NCI-H2171 (cell line): ENCODE measurements around the gene RBM38.
A peak's percentile ranks its signal among the peaks of the same experiment; 100 is the strongest.

Experiments used
- DNase-seq: peaks from one replicate; lab custom pipeline; 2025; lab: John Stamatoyannopoulos, UW

RBM38 gene

DNA sequence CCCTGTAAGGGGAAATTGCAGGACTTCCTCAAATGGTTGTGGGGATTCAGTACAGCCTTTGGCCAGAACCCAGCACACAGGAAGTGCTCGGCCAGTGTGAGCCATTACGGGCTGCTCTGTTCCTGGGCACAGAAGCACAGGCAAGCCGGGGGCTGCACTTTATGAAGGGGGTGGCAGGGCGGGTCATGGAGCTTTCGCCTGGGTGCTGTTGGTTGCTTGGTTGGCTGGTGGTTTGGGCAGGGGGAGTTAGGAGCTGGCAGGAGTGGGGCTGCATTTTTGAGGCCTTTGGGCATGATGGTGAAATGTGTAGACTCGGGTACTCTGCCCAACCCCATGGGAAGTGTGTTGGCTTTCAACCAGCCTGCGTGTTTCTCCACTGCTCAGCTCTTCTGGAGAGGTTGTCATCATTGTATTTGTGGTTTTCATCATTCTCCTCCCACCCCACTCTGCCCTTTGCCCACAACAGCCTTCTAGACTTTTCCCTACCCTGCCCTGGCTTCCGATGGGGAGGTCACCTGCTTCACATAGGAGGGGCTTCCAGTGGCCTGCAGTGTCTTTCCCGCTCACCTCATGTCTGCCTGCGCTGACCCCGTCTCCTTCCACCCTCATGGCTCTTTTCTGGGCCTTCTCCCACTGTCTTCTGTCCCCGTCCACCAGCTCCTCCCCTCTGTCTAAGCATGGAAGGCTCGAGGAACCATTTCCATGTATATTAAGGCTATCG, 16.1 kb upstream of the RBM38 start:
- no peak for DNase-seq

DNA sequence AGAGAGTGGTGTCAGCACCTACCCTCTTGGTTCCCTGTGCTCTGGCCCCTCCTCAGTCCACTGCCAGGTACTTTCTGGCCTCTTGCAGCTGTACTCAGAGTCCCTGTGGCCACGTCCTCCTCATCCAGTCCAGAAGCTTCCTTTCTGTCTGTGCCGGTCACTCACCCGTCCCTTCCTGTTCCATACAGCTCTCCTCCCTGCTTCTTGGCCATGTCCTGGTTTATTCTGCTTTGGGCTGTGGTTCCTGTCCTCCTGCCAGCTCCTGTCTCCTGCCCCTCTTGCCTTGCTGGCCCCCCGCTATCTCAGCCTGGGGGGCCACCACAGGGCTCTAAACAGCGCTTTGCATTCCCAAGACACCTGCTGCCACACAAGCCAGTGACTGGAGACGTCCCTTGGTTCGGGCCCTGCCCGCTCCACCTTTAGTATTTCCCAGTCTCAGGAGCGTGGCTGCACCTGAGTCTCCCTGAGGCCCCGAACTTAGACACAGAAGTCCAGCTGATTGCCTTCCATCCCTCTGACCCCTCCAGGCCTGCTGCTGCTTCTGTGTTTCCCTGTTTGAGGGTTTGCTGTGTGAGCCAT, 15.5 kb upstream of the RBM38 start:
- DNase-seq: no peak

DNA sequence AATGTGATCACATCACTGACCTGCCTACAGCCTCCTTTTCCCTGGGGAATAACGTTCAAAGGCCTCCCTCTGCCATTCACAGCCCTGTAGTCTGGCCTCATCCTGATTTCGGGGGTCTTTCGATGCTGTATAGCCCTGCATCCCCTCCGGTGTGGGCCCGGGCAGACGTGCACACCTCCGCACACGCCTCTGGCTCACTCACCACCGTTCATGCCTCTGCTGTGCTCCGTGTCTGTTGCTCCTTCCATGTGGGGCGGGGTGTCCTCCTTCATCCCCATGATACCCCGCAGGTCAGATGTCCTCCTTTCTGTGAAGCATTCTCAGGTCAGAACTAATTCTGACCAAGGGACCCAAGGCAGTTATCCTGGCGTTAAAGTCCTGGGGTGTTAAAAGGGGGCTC, 13.8 kb upstream of the RBM38 start:
- DNase-seq: no peak

DNA sequence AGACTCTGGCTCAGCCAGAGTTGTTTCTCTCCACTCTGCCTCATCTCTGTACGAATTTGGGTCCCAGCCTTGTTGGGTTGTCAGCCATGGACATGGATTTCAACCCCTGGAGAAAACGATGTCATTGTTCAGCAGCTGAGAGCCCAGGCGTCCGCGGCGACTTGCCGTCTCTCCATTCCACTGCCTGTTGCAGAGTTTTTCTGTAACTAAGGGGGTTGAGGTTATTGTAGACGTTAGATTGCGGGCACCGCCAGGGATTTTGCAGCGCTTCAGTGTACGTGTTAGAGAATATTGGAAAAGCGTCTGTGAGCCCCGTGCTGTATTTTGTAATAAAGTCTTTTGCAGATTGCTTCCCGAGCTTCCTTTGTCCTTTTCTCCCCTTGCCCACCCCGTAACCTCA, 13.1 kb upstream of the RBM38 start:
- no peak for DNase-seq

DNA sequence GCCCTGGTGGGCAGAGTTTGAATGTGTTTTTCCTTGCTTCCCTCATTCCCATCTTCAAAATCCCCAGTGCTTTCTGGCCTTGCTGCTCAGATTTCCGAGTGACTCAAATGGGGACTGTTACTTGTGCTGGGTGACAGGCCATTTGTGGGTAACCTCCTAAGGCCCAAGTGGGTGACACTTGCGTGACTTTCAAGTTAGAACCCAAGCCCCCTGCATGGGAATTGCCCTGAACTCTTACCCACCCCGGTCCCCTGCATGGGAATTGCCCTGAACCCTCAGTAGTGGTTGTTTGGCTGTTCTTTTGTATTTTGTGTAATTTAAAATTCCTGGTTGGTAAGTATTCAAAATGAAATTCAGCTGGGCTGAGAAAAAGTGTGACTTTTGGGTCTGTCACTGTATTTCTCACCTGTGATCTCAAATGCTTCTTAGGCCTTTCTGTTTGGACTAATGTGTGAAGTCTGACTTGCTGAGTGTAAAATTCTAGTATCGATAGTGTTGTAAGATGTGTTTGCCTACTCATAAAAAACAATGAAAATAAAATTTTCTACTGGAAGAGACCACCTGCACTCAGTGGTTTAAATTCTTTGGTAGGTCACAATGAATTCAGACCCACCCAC, 12.4 kb upstream of the RBM38 start:
- no peak for DNase-seq

DNA sequence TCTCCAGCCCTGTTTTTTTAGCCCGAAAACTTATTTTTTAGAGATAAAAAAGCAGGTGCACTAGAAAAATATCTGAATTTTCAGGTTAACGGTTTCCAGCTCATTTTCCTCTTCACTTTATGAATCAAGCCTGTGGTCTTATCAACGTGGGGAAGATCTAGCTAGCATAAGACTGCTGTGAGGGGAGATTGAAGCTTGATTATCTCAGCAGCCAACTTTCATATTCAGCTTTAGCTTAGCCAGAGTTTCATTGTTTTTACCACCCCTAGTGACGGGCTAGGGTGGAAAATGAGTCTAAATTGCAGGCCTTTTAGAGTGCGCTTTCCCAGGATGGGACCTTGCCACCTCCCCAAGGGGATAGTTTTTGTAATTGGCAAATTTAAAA, 11.9 kb upstream of the RBM38 start:
- no peak for DNase-seq

DNA sequence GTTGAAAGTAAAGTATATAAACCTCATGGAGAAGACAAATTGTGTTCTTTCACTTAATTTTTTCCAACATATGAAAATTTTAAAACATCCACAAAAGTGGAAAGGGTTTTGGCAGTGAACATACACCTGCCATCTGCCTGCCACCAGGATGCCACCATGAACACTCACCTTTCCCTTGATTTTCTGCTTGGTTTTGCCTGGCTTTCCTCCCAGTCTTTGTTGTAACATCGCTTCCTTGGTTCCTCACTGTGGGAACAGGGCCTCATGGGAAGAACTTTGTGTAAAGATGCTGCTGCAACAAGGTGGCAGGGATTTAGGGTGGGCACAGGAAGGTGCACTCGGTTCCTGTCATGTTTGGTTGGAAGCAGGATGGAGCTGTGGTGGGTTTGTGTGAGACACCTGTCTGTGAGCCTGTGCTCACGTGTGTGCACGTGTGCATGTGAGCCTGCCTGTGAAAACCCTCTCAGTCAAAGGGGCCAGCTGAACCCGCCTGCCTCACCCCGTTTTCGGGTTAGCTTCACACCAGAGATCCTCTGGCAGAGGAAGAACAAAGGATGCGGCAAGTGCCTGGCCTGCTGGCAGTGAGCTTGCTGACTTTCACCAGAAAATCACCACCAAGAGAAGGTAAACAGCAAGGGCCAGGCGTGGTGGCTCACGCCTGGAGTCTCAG, 11.0 kb upstream of the RBM38 start:
- no peak for DNase-seq

DNA sequence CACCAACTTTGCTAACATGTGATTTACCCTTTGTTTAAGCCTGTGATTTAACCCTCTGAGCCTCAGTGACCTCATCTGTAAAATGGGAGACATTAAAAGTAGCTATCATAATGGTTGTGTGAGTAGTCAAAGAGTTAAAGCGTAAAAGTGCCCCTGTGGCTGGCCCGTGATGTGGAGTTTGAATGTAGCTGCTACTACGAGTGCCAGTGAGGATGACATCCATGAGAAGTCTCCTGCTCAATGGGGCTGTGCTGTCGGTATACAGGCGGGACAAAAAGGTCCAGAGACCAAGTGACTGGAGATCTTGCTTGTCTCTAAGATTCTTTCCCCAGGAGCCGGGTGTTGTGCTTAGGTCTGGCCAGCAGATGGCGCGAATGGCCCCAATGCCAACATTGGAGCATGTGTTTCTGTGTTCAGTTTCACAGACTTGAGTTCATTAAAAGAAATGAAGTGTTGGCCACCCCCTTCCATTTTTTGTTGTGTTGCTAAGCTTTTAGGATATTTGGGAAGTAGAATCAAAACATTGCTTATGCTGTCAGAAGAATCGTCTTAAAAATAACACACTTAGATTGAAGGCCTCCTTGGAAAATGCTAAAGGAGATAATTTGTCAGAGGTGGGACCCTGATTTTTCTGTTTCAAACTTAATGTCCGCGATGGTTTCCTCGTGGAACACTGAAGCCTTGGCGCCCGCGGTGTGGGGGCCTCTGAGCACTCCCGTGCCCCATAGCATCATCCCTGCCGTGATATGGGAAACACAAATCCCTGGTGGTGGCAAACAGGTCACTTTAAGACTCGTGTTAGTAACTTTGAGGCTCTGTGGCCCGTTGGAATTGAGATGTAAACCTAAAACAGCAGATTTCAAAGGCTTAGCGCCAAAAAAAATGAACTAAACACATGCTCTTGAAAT, 9.3 kb upstream of the RBM38 start:
- DNase-seq: peak; percentile 68

DNA sequence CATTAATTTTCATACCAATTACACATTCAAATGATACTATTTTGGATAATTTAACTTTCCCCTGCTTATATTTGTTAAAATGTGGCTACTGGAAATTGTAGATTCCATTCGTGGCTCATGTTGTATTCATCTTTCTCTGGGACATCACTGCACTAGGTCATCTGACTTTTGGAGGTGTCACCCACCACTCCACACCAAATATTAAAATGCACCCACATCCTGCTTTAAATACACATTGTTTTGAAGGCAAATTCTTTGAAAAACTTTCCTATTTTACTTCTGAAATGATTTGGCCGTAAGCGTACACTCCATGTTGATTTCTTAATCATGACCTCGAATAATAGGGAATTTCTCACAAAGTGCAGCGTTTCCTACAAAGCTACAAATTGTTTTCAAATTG, 8.7 kb upstream of the RBM38 start:
- no peak for DNase-seq

DNA sequence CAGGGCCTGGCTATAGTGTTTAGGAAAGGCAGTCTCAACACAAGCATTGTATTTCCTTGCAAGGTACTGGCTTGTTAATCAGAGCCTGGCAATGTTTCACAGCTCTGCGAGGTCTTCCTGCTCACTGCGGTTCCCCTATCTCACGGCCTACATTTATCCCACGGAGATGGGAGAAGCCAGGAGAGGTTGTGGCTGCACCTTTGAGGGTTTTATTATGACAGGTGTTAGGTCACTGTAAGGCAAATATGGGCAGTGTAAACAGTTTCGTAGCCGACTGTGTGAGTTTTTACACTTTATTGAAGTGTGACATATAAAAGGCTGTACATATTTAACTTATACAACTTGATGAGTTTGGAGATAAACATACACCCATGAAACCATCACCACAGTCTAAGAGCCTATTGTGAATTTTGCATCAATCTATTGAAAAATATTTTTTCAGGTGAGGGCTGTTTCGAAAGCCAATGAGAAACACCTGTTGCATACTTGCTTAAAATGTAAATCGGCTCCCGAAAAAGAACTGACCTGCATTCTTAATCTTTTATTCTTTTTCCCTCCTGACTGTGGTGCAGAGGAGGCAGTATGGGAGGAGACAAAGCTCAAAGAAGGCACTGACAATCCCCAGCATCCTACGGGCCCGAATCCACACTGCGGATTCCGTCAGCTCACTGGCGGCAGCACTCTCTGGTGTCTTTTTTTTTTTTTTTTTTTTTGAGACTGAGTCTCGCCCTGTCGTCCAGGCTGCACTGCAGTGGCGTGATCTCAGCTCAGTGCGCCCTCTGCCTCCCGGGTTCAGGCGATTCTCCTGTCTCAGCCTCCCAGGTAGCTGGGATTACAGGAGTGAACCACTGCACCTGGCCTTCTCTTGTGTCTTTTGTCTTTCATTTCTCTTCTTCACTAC, 7.5 kb upstream of the RBM38 start:
- no peak for DNase-seq

DNA sequence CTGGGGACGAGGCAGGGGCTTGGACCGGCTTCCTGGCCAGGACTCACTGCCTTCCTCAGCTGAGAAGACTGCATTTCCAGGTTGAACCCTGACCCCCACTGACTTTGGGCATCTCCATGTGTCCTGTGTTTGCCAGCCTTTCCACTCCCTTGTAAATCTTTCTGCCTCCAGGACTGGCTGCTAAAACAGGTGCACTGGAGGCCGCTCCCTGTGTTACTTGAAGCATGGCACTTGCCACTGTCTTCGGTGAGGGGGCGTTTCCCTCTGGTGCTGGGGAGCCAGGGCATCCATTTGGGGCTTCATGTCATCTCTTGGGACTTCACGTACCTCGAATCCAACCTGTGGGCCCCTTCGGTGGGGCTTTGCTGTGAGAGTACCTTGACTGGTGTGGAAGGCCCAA, 6.7 kb upstream of the RBM38 start:
- DNase-seq: no peak

DNA sequence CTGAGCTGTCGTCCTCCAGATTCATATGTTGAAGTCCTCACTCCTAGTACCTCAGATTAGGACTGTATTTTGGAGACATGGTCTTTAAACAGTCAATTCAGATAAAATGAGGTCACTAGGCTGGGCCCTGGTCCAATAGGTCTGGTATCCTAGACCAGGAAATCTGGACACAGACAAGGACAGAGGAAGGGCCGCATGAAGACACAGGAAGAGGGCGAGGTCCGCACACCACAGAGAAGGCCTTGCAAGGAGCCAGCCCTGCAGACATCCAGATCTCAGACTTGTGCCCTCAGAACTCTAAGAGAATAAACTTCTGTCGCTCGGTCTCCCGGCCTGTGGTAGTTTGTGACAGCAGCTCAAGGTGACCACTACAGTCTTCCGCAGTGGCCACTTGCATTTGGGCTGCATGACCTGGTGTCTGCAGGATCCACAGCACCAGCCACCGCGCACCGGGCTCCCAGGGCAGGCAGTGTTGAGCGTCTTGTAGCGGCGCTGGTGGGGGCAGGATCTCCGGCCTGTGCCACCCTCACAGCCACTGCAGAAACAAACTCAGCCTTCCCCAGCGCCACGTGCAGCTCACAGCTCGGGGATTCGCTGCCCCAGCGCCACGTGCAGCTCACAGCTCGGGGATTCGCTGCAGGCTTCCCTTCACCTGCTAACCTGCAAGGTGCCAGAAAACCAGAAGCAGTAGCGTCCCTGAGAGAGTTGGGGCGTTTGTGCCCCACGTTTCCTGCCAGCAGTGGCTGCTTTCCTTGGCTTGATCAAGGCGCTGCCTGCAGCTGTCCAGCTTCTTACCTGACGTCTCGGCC, 6.0 kb upstream of the RBM38 start:
- DNase-seq: no peak

DNA sequence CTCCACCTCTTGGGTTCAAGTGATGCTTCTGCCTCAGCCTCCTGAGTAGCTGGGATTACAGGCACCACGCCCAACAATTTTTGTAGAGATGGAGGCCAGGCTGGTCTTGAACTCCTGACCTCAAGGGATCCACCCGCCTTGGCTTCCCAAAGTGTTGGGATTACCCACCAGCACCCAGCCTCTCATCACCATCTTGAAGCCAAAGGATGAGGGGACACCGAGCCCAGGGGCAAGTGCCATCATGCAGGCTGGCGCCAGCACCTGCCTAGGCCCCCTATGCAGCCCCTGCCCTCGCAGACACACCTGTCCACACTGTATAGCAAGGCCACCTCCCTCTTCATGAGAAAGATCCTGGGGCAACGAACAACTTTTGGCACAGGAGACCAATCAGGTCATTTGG, 5.3 kb upstream of the RBM38 start:
- DNase-seq: no peak

DNA sequence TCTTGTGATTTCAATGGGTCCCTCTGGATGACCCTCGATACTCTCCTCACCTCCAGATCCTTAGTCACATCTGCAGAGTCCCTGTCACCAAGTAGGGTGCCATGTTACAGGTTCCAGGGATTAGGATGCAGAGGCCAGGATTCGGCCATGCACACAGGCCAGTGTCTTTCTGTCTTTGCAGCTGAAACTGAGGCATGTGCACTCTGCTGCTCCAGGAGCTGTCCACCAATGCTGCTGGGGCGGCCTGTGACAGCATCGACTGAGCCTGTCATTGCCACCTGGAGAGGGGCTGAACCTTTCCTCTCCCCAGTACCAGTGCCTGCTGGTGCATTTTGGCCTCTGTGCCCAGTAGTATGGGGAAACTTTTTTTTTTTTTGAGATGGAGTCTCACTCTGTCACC, 4.4 kb upstream of the RBM38 start:
- DNase-seq: no peak

DNA sequence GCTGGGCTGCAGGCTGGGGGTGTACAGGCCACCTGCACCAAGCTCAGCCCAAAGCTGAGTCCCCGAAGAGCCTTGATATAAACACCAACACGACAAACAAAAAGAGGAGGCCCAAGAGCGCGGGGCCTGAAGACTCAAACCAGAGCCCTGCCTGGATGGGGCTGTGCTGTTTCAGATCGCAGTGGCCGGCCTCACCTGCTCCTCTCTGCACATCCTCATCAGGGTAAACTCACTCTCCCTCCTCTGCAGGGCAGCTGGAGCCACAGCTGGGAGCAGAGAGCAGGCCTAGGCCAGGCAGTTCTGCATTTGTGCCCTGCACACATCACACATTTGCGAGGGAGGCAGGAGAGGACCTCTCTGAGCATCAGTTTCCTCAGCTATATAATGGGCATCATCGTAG, 3.7 kb upstream of the RBM38 start:
- DNase-seq: no peak

DNA sequence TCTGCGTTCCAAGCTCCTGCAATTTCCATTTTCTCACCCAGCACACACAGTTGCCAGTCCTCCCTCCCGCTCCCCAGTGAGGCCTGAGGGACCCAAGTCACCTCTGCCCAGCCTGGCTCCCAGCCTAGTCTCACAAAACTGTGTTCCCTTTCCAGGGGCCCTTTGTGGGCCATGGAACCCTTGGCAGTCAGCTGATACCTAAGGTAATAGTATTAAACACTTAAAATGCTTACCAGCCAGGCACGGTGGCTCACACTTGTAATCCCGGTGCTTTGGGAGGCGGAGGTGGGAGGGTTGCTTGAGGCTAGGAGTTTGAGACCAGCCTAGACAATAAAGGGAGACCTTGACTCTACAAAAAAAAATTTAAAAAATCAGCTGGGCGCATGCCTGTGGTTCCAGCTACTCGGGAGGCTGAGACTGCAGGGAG, 3.2 kb upstream of the RBM38 start:
- DNase-seq: no peak

DNA sequence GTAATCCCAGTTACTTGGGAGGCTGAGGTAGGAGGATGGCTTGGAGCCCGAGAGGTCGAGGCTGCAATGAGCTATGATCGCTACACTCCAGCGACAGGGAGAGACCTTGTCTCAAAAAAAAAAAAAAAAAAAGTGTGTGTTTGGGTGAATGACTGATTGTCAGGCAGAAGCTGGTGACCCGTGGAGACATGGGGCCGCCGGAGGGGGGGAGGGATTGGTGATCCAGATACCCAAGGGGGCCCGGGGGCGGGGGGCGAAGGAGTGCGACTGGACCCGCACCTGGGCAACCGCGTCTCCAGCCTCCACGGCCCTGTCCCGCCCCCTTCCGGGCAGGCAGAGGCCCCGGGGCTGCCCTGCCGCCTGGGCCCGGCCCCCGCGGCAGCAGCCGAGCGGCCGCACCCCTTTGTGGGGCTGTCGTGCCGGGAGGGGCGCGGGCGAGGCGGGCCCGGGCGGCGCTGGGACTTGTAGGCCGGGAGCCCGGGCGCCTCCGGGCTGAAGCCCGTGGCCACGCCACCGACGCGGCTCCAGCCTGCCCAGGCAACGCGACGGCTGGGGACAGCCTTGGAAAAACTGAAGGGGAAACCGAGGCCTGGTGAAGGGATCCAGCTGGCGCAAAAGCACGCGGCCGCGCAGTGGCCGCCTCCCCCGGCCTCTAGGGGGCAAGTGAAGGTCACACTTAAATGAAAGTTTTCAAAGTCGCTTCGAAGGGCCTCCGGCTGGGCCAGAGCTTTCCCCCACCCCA, 2.1 kb upstream of the RBM38 start:
- no peak for DNase-seq

DNA sequence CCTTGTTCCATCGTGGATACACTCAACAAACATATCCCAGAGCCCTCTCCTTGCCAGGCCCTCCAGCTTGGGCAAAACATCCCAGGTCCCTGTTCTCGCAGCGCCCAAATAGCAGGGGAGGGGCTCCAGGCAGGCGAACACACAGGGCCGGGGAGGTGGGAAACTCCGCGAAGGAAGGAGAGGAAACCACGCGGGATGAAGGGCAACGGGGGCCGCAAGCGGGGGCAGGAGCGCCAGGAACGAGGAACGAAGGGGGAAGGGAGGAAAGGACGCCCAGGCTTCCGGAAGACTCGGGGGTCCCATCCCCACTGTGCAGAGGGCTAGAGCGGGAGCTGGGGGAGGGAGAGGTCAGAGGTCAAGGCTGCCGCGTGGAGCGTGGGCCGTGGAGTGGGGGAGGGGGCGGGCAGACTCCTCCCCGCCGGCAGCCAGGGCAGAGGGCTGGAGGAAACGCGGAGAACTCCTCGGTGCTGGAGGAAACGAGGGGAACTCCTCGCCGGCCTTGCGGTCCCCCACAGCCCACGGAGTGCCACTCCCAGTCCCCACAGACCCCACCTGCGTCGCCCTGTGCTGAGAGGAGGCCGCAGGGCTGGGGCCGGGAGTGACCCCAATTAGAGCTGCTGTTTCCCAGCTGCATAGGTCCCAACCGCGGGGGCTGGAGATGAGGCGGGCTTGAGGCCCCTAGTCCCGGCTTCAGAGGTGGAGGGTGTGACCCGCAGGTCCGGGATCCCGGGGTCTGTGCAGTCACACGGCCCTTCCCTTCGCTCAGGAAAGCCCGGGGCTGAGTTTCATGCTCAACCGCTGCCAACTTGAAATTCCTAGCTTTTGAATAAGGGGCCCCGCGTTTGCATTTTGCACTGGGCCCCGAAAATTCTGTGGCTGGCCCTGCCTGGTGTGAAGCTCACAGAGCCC, 1.2 kb upstream of the RBM38 start:
- DNase-seq: no peak
